Aorta (tissue), 5 donors: Measurements from ENCODE around the gene LYSMD1. TPM values are rescaled to one million over a fixed set of nuclear protein-coding genes. Genes with fewer than 3 reads are reported as not detected.
A peak's percentile ranks its signal among the peaks of the same experiment; 100 is the strongest.

Source experiments
- ATAC-seq: fragments of 200-7000 bp; cut with Tn5 transposase; one replicate; pipeline ENCODE4 v1.9.1; 2022; ENCODE audit warnings: moderate library complexity; ENCODE audit not compliant: low FRiP score
- DNase-seq, 2 donors: peaks; one replicate each; pipeline ENCODE4 v3.0.0-alpha.2; 2020
- H3K27ac ChIP-seq, 2 donors: one replicate each; pipeline ENCODE4 v1.5.1; 2013; ENCODE audit warnings: low read length in 2 of 2, mild to moderate bottlenecking in 2 of 2, moderate library complexity in 2 of 2, control low read depth in 1 of 2, inconsistent platforms in 1 of 2, low read depth in 1 of 2
- H3K27me3 ChIP-seq, 2 donors: one replicate each; pipeline ENCODE4 v1.6.1; 2013; ENCODE audit warnings: control low read depth in 1 of 2, low read length in 1 of 2, mild to moderate bottlenecking in 1 of 2, moderate library complexity in 1 of 2; ENCODE audit not compliant: insufficient read depth in 2 of 2, control insufficient read depth in 1 of 2
- H3K36me3 ChIP-seq, 2 donors: one replicate each; pipeline ENCODE4 v1.6.1; 2013; ENCODE audit warnings: control low read depth in 1 of 2, low read length in 1 of 2, mild to moderate bottlenecking in 1 of 2; ENCODE audit not compliant: insufficient read depth in 2 of 2, control insufficient read depth in 1 of 2
- H3K4me1 ChIP-seq, 2 donors: one replicate each; pipeline ENCODE4 v1.6.1; 2013; ENCODE audit warnings: low read length in 2 of 2, control low read depth in 1 of 2, mild to moderate bottlenecking in 1 of 2, moderate library complexity in 1 of 2; ENCODE audit not compliant: insufficient read depth in 2 of 2, control insufficient read depth in 1 of 2
- H3K4me3 ChIP-seq, 2 donors: one replicate each; pipeline ENCODE4 v1.5.1; 2013; ENCODE audit warnings: low read length in 2 of 2, control low read depth in 1 of 2, mild to moderate bottlenecking in 1 of 2
- H3K9me3 ChIP-seq: one replicate; pipeline ENCODE4 v1.6.1; 2013; ENCODE audit warnings: mild to moderate bottlenecking, low read length; ENCODE audit not compliant: control insufficient read depth
- WGBS, 2 donors: extraction: QIAGEN DNeasy Blood & Tissue Kit; methylation state at CpG; one replicate each; pipeline ENCODE4 v1.1.7; 2013; 5-methylcytosine and 5-hydroxymethylcytosine counted together
- intact Hi-C, 2 donors: fragments of 100-400 bp; cut with DNase I; formaldehyde crosslinking; loops; one replicate each; pipeline versions ENCODE4 v1.14.2 to v1.15.0; 2022
- polyA plus RNA-seq, 2 donors: library from polyadenylated mRNA; stranded (reverse); fragments of 200-250 nt; gene quantifications; one replicate each; pipeline ENCODE4 v1.2.3, GENCODE V29; 2013
- total RNA-seq, 2 donors: library from RNA; stranded (reverse); fragmentation: NEBNext Ultra II Directional; extraction: Animal tissue kit (Norgen Biotek cat#: 25700); gene quantifications; one replicate each; pipeline ENCODE4 v1.2.1, GENCODE V29; 2021
- donor health status: healthy with polysubstance abuse.
- donor health status: Bipolar disorder and iron deficiency.
- donor health status: DM: no; HTN: no; CAD: no.
- donor health status: DM: no; HTN: no; CAD: no.
- donor health status: DM: yes; HTN: yes; CAD: no.

The LYSMD1 gene
- total and polyA plus RNA-seq, 4 donors, result 4.4 to 9.6 (median 7.4) TPM

DNA sequence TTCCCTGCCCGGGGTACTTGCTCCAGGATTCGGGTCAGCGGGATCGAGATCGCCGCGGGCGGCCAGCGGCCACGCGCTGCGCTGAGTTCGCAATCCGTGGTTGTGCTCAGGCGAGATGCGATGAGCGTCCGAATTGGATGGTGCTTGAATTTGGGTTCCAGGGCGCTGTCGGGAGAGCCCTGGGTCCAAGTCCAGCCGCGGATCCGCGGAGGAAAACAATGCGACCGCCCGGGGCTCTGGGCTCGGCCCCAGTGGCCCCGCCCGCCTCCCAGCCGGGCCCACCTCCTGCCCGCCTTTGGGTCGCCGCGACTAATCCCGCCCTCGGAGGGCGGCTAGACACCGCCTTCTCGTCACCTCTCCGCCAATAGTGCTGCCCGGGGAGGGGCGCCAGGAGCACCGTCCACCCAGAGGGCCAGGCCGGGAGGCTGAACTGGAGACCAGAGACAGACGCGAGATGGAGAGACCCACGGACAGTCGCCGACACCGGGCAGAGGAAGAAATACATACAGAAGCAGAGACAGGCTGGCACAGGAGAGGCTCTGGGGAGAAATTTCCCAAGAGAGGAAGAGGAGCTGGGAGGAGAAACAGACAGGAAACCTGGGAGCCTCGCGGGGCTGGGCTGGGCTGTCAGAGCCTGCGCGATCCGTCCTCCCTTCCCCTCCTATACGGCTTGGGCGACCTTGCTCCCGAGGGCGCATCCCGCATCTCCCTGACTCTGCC lies 19.1 kb downstream of the LYSMD1 start, which contains the start of gene SEMA6C:
SEMA6C (minus strand) TSS at position 220 of the 720 bp plus-strand sequence. CDS start 4,010 bp downstream, outside the sequence.
- no peaks in the 10 kb centered on the region for H3K36me3 ChIP-seq
- no peaks in the 10 kb centered on the region for H3K4me1 ChIP-seq
- intact Hi-C loops, result no loop called here
- peak within 1 kb of the TSS; percentile 68 to 77 for H3K4me3 ChIP-seq
- peak within 1 kb of the TSS in 1 of 2 donors; percentile 18 for H3K27ac ChIP-seq
- H3K27me3 ChIP-seq, result no peaks in the 10 kb centered on the region
- ATAC-seq (peak; percentile 99), DNase-seq (peak; percentile 97 to 98)
- WGBS, 2 donors, result 0% methylated on average over 60 to 61 of the region's 61 CpGs
- H3K9me3 ChIP-seq, result no peaks in the 10 kb centered on the region

DNA sequence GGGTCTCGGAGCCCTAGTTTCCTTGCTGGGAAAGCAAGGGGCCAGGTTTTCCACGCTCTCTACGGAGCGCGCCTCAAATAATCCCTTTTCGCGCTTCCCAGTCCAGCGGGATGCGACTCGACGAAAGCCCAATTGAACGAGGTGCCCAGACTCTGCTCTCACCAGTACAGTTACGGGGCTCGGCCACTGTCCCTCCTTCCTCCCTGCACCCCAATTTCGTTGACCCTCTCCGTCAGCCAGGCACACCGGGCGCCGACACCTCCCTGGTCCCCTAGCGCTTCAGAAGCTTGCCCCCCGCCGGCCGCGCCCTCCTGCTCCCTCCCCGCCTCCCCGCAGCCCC lies 19.7 kb downstream of the LYSMD1 start:
- no peaks in the 10 kb centered on the region for H3K4me1 ChIP-seq
- peak overlapping the region; percentile 68 to 77 for H3K4me3 ChIP-seq
- DNase-seq (no peak), ATAC-seq (peak; percentile 47)
- 0 to 1% methylated on average over 26 of the region's 26 CpGs for WGBS, 2 donors
- H3K27me3 ChIP-seq, result no peaks in the 10 kb centered on the region
- intact Hi-C loops, result no loop called here
- H3K9me3 ChIP-seq, result no peaks in the 10 kb centered on the region
- H3K27ac ChIP-seq, result no peak overlapping the region
- H3K36me3 ChIP-seq, result no peaks in the 10 kb centered on the region

DNA sequence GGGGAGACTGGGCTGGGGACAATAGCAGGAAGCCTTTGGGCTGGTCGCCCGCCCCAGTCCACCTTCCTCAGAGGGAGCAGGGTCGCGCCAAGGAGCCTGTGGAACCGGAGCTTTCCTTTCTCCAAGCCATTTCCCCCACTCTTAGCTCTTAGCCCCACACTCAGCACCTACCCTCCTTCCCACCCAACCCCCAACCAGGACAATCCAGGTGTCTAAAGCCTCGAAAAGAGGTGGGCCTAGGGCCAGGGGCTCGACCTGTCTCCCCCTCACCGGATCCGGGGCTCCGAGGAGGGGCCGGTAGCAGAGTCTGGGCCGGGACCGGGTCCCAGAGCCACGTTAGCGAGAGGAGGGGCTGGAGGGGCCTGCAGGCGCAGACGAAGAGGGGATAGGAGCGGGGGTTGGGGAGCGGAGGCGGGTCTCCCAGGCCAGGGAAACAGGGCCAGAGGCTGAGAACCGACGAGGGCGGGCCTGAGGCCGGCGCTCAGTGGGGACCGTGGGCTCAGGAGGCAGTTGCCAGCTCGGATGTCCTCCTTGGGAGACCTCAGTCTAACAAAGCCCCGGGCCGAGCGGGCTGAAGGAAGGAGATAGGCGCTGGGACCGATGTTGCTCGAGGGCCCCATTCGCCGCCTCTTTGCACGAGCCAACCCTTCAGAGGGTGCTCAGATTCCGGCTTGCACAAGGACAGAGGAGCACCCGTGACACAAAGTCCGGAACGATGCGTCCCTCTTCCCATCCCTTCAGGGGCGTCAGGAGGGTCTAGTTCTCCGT lies 20.2 kb downstream of the LYSMD1 start:
- WGBS, 2 donors, result 6 to 10% methylated on average over 39 to 43 of the region's 43 CpGs
- Histone ChIP-seq H3K27ac (no peak overlapping the region), H3K4me3 (peak overlapping the region; percentile 68 to 77), H3K4me1 (no peaks in the 10 kb centered on the region), H3K36me3 (no peaks in the 10 kb centered on the region), H3K27me3 (no peaks in the 10 kb centered on the region), H3K9me3 (no peaks in the 10 kb centered on the region)
- intact Hi-C loops, result no loop called here
- ATAC-seq (peak; percentile 13), DNase-seq (peak; percentile 59 to 79)

DNA sequence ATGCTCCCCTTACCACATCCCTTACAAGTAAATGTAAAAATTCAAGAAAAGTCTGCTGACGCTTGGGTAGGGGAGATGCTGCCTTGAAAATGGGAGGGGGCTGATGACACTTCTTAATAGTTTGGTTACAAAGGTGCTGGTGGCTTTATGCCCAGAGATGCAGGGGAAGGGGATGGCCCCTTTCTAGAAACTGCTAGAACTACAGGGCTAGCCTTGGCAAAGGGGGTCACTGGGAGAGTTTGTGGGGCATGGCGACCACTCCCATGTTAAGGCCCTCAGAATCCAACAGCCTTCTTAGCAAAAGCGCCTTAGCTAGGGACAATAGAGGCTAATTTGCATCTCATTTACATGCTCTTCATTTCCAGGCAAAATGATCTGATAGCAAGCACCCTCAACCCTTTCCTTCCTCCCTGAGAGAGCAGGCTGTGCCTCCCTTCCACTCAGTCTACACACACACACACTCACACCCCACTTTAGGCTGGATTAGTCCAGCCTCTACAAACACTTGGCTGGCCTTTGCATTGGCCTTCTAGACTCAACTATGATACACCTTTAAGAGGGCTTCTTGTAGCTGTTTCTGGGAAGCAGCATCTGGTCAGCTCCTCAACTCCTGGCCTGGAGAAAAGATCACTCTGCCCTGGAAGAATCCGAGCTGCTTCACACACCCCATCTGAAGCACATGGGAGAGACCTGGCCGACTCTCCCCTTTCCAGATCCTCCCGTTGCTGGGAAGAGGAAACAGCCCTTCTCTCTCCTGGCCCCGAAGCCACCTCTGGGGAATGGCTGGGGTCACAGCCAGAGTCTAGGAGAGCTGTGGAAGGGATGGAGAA lies 21.0 kb downstream of the LYSMD1 start:
- Histone ChIP-seq H3K27me3 (no peaks in the 10 kb centered on the region), H3K27ac (no peak overlapping the region), H3K4me1 (no peaks in the 10 kb centered on the region), H3K4me3 (peak overlapping the region in 1 of 2 donors; percentile 68), H3K9me3 (no peaks in the 10 kb centered on the region), H3K36me3 (no peaks in the 10 kb centered on the region)
- 45 to 50% methylated on average over 7 of the region's 7 CpGs for WGBS, 2 donors
- ATAC-seq (no peak), DNase-seq (peak in 1 of 2 donors; percentile 72)
- intact Hi-C loops, result no loop called here

GRCh38 chr1:151143986-151144385 lies 21.7 kb downstream of the LYSMD1 start:
- ATAC-seq (no peak), DNase-seq (peak in 1 of 2 donors; percentile 38)
- Histone ChIP-seq H3K27me3 (no peaks in the 10 kb centered on the region), H3K4me3 (no peak overlapping the region), H3K36me3 (no peaks in the 10 kb centered on the region), H3K27ac (no peak overlapping the region), H3K9me3 (no peaks in the 10 kb centered on the region), H3K4me1 (no peaks in the 10 kb centered on the region)
- WGBS, 2 donors, result 63% methylated on average over 4 to 5 of the region's 5 CpGs
- intact Hi-C loops, result no loop called here

DNA sequence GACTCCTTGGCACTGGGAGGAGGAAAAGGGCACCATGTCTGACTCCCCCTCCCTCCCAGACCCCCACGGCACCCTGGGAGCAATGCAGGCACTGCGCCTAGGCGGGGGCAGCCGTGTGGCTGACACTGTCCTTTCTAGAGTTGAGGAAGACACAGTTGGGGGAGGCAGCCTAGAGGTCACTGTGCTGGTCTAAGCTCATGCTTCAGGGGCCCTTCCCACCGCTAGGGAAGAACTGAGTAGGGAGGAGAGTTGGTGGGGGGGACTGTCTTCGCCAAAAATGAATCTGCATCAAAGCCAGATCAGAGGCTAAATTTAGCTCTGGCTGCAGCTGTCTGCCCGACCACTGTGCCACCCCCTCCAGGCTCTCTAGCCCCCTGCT lies 22.7 kb downstream of the LYSMD1 start:
- intact Hi-C loops, result no loop called here

GRCh38 chr1:151142411-151143056 lies 23.2 kb downstream of the LYSMD1 start:
- Histone ChIP-seq H3K27ac (no peak overlapping the region), H3K4me1 (no peaks in the 10 kb centered on the region), H3K36me3 (no peaks in the 10 kb centered on the region), H3K9me3 (no peaks in the 10 kb centered on the region), H3K27me3 (no peaks in the 10 kb centered on the region), H3K4me3 (no peak overlapping the region)
- intact Hi-C loops, result no loop called here
- ATAC-seq, result no peak
- WGBS, 2 donors, result 75 to 84% methylated on average over 4 to 5 of the region's 5 CpGs
- DNase-seq, result peak in 1 of 2 donors; percentile 43

More for the DNA sequence above, 22.7 kb downstream of the LYSMD1 start:
- 38 to 44% methylated on average over 7 of the region's 7 CpGs for WGBS, 2 donors
- H3K27ac ChIP-seq, result no peak overlapping the region
- no peaks in the 10 kb centered on the region for H3K9me3 ChIP-seq
- peak in 1 of 2 donors; percentile 43 for DNase-seq
- no peaks in the 10 kb centered on the region for H3K4me1 ChIP-seq
- no peaks in the 10 kb centered on the region for H3K36me3 ChIP-seq
- H3K27me3 ChIP-seq, result no peaks in the 10 kb centered on the region
- ATAC-seq, result no peak
- H3K4me3 ChIP-seq, result no peak overlapping the region

DNA sequence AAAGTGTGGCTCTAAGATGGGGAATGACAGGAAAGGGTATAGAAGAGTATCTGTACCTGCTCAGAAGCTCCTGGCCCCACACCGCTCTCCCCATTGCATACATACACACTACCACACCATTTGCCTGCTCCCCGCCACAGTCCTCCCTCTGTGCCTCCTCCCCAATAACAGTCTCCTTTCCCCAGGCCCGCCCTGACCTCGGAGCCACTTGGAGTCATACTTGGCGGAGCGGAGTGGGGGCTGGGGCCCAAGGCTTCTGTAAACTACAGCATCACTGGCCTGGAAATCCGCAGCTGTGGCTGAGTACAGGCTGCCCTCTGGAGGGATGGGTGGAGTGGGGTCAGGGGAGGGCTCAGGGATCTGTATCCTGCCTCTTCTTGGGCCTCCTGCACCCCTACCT lies 27.9 kb downstream of the LYSMD1 start:
- no peak overlapping the region for H3K27ac ChIP-seq
- ATAC-seq (no peak), DNase-seq (peak in 1 of 2 donors; percentile 65)
- H3K4me3 ChIP-seq, result no peak overlapping the region
- no peaks in the 10 kb centered on the region for H3K27me3 ChIP-seq
- H3K9me3 ChIP-seq, result no peaks in the 10 kb centered on the region
- no peaks in the 10 kb centered on the region for H3K36me3 ChIP-seq
- WGBS, 2 donors, result 95 to 98% methylated on average over 7 of the region's 7 CpGs
- H3K4me1 ChIP-seq, result no peaks in the 10 kb centered on the region
- intact Hi-C loops, result no loop called here
